Brain microvascular endothelial cell (primary cell): Measurements from ENCODE around the gene DPF3.

ENCODE experiments used
- DNase-seq: peaks from one replicate; pipeline ENCODE4 v3.0.0-alpha.2; 2020
- H3K27ac ChIP-seq: fragments of 250-450 bp; sonication (Bioruptor Pico); 2 replicates; pipeline ENCODE4 v1.5.1; 2020; ENCODE audit warnings: mild to moderate bottlenecking, moderate library complexity
- H3K27me3 ChIP-seq: fragments of 250-450 bp; sonication (Bioruptor Pico); replicated peaks from 2 replicates; pipeline ENCODE4 v1.5.1; 2020; ENCODE audit warnings: mild to moderate bottlenecking
- H3K36me3 ChIP-seq: fragments of 250-450 bp; sonication (Bioruptor Pico); replicated peaks from 2 replicates; pipeline ENCODE4 v1.5.1; 2020; ENCODE audit warnings: mild to moderate bottlenecking
- H3K4me3 ChIP-seq: 2 replicates; pipeline ENCODE4 v1.5.1; 2011; ENCODE audit warnings: low read depth, mild to moderate bottlenecking, control low read depth, low read length, moderate library complexity
- in situ Hi-C: cut with HindIII; loops from 2 replicates; pipeline ENCODE4 v1.10.0; 2017; ENCODE audit warnings: low sequenced_read_pairs, low pct_ligation_motif_present
- TF ChIP-seq, protein P1 (sequence below): IDR thresholded peaks from 2 replicates; pipeline ENCODE4 v1.5.1; 2011; ENCODE audit warnings: low read depth, mild to moderate bottlenecking, moderate library complexity, low read length, control low read depth, inconsistent platforms; ENCODE audit errors: missing control alignments

The DPF3 gene

DNA sequence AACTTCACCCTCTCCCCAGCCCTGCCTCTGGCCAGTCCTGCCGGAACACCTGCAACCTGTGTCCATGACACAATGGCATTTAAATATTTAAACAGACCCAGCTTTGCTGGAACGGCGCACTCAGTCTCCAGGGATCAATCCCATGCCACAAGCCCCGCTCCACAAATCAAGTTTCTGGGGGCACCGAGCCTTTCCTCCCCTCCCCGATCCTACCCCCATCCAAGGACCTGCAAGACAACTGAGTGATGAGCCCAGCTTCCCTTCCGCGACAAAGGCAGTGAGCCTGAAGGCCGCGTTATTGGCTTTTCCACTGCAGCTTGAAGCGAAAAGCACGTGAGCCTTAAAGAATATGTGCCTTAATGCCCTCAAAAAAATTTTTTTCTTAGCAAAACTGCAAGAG, 185.7 kb downstream of the DPF3 start:
- no peaks in the 10 kb centered on the region for H3K36me3 ChIP-seq
- no peaks in the 10 kb centered on the region for H3K27me3 ChIP-seq
- TF ChIP-seq, protein P1, sequence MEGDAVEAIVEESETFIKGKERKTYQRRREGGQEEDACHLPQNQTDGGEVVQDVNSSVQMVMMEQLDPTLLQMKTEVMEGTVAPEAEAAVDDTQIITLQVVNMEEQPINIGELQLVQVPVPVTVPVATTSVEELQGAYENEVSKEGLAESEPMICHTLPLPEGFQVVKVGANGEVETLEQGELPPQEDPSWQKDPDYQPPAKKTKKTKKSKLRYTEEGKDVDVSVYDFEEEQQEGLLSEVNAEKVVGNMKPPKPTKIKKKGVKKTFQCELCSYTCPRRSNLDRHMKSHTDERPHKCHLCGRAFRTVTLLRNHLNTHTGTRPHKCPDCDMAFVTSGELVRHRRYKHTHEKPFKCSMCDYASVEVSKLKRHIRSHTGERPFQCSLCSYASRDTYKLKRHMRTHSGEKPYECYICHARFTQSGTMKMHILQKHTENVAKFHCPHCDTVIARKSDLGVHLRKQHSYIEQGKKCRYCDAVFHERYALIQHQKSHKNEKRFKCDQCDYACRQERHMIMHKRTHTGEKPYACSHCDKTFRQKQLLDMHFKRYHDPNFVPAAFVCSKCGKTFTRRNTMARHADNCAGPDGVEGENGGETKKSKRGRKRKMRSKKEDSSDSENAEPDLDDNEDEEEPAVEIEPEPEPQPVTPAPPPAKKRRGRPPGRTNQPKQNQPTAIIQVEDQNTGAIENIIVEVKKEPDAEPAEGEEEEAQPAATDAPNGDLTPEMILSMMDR: no peak
- no peak for DNase-seq
- H3K4me3 ChIP-seq: no peak overlapping the region
- in situ Hi-C loops: no loop called here
- H3K27ac ChIP-seq: no peak overlapping the region

DNA sequence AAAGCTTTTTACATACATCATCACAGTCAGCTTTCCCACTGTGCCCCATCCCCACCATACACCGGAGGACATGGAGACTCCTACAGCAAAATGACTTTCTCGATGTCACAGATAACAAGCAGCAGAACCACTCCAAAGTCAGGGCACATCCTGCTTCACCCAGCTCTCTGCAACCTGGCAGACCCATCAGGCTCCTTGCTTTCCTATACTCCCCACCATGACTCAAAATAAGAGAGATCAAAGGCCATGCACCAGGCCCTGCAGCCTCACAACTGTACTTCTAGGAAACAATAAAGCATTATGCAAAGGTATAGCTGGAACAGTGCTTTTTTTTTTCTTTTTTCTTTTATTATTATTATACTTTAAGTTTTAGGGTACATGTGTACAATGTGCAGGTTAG, 187.4 kb downstream of the DPF3 start:
- Histone ChIP-seq H3K27me3 (no peaks in the 10 kb centered on the region), H3K27ac (no peak overlapping the region), H3K36me3 (no peaks in the 10 kb centered on the region), H3K4me3 (no peak overlapping the region)
- in situ Hi-C loops: no loop called here
- DNase-seq: no peak
- TF ChIP-seq, protein P1: no peak

DNA sequence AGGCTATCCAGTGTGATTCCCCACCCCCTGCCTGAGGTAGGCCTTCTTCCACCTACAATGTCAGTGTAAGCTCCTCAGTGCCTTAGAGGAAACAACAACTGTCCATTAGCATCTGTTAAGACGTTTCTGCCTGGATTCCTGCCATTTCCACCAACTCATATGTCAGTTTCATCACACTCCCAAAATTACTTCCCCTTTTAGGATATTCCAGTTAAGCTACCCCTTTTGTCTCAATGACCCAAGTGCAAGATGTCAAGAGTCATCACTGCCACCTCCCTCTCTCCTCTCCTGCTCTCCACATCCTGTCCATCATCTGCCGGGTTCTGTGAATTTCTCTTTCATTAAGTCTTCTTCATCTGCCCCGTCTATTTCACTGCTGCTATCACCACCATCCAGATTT, 189.4 kb downstream of the DPF3 start:
- Histone ChIP-seq H3K36me3 (no peaks in the 10 kb centered on the region), H3K4me3 (no peak overlapping the region), H3K27ac (no peak overlapping the region), H3K27me3 (no peaks in the 10 kb centered on the region)
- in situ Hi-C loops: no loop called here
- TF ChIP-seq, protein P1: no peak
- no peak for DNase-seq

DNA sequence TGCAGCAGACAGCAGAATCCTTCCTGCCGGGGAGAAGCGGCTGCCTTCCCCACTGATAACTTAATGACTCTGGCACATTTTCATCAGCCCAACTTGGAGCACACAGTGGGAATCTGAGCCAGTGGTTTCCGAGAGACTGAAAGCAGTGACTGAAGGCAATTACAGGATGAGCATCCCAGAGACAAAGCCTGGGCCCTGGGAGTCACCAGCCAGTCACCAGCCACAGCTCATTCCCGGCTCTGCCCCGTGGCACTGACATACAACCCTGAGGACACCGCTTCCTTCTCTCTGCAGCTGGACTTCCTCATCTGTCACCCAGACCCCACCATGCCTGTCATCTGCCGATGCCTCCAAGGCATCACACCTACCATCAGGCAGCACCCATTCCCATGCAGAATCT, 192.3 kb downstream of the DPF3 start:
- H3K27ac ChIP-seq: no peak overlapping the region
- no peaks in the 10 kb centered on the region for H3K27me3 ChIP-seq
- TF ChIP-seq, protein P1: no peak
- in situ Hi-C loops: no loop called here
- no peak overlapping the region for H3K4me3 ChIP-seq
- no peaks in the 10 kb centered on the region for H3K36me3 ChIP-seq
- DNase-seq: no peak

DNA sequence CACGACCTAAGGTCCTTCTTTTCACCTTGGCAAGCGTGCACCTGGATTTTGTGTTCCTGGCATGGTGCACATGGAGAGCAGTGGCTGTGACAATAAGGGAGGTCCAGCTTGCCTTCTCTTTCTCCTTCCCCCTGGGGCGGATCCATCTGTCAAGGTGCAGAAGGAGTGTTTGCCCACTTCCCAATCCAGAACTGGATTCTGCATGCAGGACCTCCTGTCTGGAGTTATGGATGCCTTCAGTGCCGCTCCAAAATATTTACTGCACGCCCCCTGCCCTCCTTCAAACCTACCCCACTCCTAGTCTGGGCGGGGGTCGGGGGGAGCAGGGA, 192.7 kb downstream of the DPF3 start:
- H3K27me3 ChIP-seq: no peaks in the 10 kb centered on the region
- no peak for DNase-seq
- H3K4me3 ChIP-seq: no peak overlapping the region
- in situ Hi-C loops: no loop called here
- no peak overlapping the region for H3K27ac ChIP-seq
- no peaks in the 10 kb centered on the region for H3K36me3 ChIP-seq
- TF ChIP-seq, protein P1: no peak

DNA sequence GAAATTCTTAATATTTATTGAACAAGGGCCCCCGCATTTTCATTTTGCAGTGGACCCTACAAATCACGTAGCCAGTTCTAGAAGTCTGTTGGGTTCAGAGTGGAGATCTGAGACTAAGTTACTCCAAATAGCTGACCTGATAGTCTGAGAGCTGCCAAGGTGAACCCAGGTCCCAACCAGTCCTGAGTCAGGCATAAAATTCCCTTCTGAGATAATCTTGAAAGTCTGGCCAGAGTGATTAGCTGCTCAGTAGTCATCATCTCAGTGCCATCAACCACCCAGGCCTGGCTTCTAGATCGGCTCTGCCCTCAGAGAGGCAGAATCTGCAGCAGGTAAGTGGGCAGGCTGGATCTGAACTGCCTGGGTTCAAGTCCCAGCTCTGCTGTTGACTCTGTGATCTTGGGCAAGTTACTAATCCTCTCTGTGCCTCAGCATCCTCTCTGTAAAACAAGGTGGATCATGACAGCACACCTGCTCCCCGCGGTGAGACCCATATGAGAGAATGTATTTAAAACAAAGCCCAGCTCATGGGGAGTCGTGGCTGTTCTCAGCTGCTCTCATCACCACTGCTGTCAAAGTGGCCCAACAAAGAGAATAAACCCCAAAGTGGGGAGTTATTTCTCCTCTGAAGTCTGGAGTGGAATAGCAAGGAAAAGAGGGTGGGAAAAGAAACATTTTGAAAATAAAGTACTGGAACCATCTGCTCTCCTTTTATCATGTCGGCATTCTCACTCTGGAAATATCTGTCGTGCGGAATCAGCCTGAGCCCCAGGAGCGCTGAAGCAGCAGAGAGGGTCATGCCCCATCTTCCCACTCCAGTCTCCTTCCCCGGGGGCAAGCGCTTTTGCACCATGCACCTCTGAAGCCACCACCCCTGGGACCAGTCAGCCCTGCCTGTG, 193.3 kb downstream of the DPF3 start:
- in situ Hi-C loops: no loop called here
- Histone ChIP-seq H3K36me3 (no peaks in the 10 kb centered on the region), H3K27ac (no peak overlapping the region), H3K4me3 (no peak overlapping the region), H3K27me3 (no peaks in the 10 kb centered on the region)
- TF ChIP-seq, protein P1: no peak
- DNase-seq: no peak
